GM18519 (cell line): ENCODE results near the gene RSPH3.
"Not testable (repeated sequence)": the region's sequence is repeated elsewhere in the genome, so short reads cannot be mapped to it uniquely, and the experiment has no call there.

Experiments used
- ATAC-seq: cut with Tn5 transposase; IDR thresholded peaks from one replicate; pipeline ENCODE4 v1.9.1; 2021; ENCODE audit warnings: mild to moderate bottlenecking, moderate library complexity; ENCODE audit not compliant: unreplicated experiment, low FRiP score

Gene RSPH3

GRCh38 chr6:158978757-158979156 lies 21.2 kb downstream of the RSPH3 start:
- no peak for ATAC-seq

GRCh38 chr6:158977382-158977781 lies 22.6 kb downstream of the RSPH3 start:
- ATAC-seq = no peak

- ATAC-seq = no peak
Measured at GRCh38 chr6:158972241-158973233, 27.5 kb downstream of the RSPH3 start.

- ATAC-seq = no peak
Measured at GRCh38 chr6:158970640-158971275, 29.2 kb downstream of the RSPH3 start.

- no peak for ATAC-seq
Measured at GRCh38 chr6:158969148-158969547, 30.9 kb downstream of the RSPH3 start.

GRCh38 chr6:158963020-158963808 lies 36.8 kb downstream of the RSPH3 start:
- no peak for ATAC-seq

GRCh38 chr6:158962371-158962770 lies 37.6 kb downstream of the RSPH3 start:
- no peak for ATAC-seq

- no peak for ATAC-seq
Measured at GRCh38 chr6:158960026-158960425, 40.0 kb downstream of the RSPH3 start.

- ATAC-seq = no peak
Measured at GRCh38 chr6:158959552-158959951, 40.5 kb downstream of the RSPH3 start.

- ATAC-seq = no peak
Measured at GRCh38 chr6:158958504-158959386, 41.3 kb downstream of the RSPH3 start.

- ATAC-seq = no peak
Measured at GRCh38 chr6:158955255-158955654, 44.7 kb downstream of the RSPH3 start.

- ATAC-seq = no peak
Measured at GRCh38 chr6:158954753-158955152, 45.2 kb downstream of the RSPH3 start.

GRCh38 chr6:158952011-158952410 lies 48.0 kb downstream of the RSPH3 start:
- not testable (repeated sequence) for ATAC-seq

GRCh38 chr6:158951565-158951964 lies 48.4 kb downstream of the RSPH3 start:
- not testable (repeated sequence) for ATAC-seq

- ATAC-seq = no peak
Measured at GRCh38 chr6:158947284-158947683, 52.7 kb downstream of the RSPH3 start.

- ATAC-seq = no peak
Measured at GRCh38 chr6:158943380-158944032, 56.5 kb downstream of the RSPH3 start.

GRCh38 chr6:158942349-158942748 lies 57.7 kb downstream of the RSPH3 start:
- no peak for ATAC-seq

- no peak for ATAC-seq
Measured at GRCh38 chr6:158941246-158941645, 58.8 kb downstream of the RSPH3 start.
